ENCODE measurements around the gene BCAS4.

Gene BCAS4

GRCh38 chr20:50820515-50821256 lies 25.8 kb downstream of the BCAS4 start:
- no peak overlapping the region for H3K4me3 ChIP-seq (replicated peaks in 1 of 2; ENCODE audit: low read depth in 2 of 2, low read length in 2 of 2)
- no peak for DNase-seq (ENCODE audit: low read depth in 2 of 2)
- TF ChIP-seq CTCF (IDR thresholded peaks at IDR 0.05; ENCODE audit: low read depth, low read length) = no peak

- no peak for TF ChIP-seq CTCF (IDR thresholded peaks at IDR 0.05; ENCODE audit: low read depth, low read length)
- H3K4me3 ChIP-seq (replicated peaks in 1 of 2; ENCODE audit: low read depth in 2 of 2, low read length in 2 of 2) = no peak overlapping the region
- DNase-seq (ENCODE audit: low read depth in 2 of 2) = no peak
Observed at GRCh38 chr20:50821257-50821921, 26.5 kb downstream of the BCAS4 start.

GRCh38 chr20:50821994-50822393 lies 27.1 kb downstream of the BCAS4 start:
- TF ChIP-seq CTCF (IDR thresholded peaks at IDR 0.05; ENCODE audit: low read depth, low read length) = no peak
- no peak overlapping the region for H3K4me3 ChIP-seq (replicated peaks in 1 of 2; ENCODE audit: low read depth in 2 of 2, low read length in 2 of 2)
- no peak for DNase-seq (ENCODE audit: low read depth in 2 of 2)

- H3K4me3 ChIP-seq (replicated peaks in 1 of 2; ENCODE audit: low read depth in 2 of 2, low read length in 2 of 2) = no peak overlapping the region
- no peak for TF ChIP-seq CTCF (IDR thresholded peaks at IDR 0.05; ENCODE audit: low read depth, low read length)
- no peak for DNase-seq (ENCODE audit: low read depth in 2 of 2)
Observed at GRCh38 chr20:50823319-50823718, 28.5 kb downstream of the BCAS4 start.

DNA sequence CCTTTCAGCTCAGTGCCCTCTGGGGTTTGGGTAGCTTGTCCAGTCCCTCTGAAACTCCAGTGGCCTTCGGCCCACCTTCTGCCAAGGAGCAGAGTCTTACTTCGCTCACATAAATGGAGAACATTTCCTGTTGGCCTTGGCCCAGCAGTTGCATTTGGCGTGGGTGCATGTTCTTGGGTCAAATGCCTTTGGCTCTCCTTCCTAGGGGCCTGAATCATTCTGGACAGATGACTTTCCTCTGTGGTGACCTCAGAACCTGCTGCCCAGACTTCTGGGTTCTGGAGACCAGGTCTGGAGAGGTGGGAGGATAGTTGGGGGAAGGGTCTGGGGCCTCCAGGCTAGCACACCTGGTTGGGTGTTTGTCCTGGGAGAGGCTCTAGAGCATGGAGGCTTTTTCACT lies 29.3 kb downstream of the BCAS4 start:
- DNase-seq (ENCODE audit: low read depth in 2 of 2) = peak; percentile 90 to 92
- no peak for TF ChIP-seq CTCF (IDR thresholded peaks at IDR 0.05; ENCODE audit: low read depth, low read length)
- no peak overlapping the region for H3K4me3 ChIP-seq (replicated peaks in 1 of 2; ENCODE audit: low read depth in 2 of 2, low read length in 2 of 2)

DNA sequence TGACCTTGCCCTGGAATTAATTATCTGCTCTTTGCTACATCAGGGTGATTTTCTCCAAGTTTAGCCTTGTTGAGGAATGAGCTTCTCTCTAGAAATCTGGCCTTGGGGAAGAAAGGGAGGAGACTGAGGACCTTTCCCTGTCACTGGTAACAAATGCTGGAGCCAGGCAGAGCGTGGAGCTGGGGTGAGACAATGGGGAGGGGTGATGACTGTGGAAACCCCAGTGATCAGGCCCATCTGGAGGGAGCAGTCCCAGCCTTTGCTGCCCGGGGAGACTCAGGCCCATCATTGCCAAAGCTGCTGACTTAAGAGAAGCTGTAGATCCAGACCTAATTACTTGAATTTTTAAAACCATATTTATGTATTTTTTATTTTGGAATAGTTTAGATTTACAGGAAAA lies 31.3 kb downstream of the BCAS4 start:
- peak in 1 of 2 donors; percentile 23 for DNase-seq (ENCODE audit: low read depth in 2 of 2)
- no peak overlapping the region for H3K4me3 ChIP-seq (replicated peaks in 1 of 2; ENCODE audit: low read depth in 2 of 2, low read length in 2 of 2)
- TF ChIP-seq CTCF (IDR thresholded peaks at IDR 0.05; ENCODE audit: low read depth, low read length) = no peak
